Subcutaneous adipose tissue (tissue), 4 donors: ENCODE data around the gene GPR61. TPM values are rescaled to one million over a fixed set of nuclear protein-coding genes. Genes with fewer than 3 reads are reported as not detected.

ENCODE experiments used
- total RNA-seq, 4 donors: library from RNA; depleted of rRNA; stranded (reverse); fragments of >200 nt; gene quantifications; one replicate each; pipeline ENCODE4 v1.1.0, GENCODE V29; 2016
- TF ChIP-seq, protein P1 (sequence below): fragments of 450-650 bp; IDR thresholded peaks from one replicate; pipeline ENCODE4 v1.5.1; 2016; ENCODE audit warnings: low read depth, mild to moderate bottlenecking, control low read depth, antibody characterized with exemption, moderate library complexity

The GPR61 gene
- total RNA-seq, 4 donors from 2014 or later: not detected

DNA sequence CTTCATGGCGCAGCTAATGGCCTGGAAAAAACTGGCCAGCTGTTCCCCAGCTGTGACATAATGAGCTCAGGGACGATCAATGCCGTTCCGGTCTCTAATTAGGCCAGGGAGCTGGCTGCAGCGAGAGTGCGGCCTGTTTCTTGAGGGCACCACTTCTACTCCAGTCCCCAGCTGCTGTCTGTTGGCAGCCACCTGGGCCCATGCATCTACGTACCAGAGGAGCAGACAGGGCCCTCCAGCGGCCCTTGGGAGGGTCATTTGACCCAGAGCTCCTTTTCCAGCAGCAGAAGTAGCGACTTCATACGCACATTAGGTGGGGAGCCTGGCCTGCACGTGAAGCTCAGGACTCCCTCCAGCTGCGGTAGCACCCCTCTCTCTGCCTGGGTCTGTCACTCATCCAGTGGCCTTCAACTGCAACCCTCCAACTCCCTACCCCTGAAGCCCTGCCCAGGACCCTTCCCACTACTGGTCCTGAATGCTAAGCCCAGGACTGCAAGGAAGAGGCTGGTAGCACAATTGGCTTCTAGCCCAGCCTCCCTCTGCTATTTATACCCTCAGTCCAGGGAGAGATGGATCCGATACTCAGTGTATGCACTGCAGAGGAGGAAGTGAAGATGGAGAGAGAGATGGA lies 9.1 kb upstream of the GPR61 start:
- TF ChIP-seq, protein P1, sequence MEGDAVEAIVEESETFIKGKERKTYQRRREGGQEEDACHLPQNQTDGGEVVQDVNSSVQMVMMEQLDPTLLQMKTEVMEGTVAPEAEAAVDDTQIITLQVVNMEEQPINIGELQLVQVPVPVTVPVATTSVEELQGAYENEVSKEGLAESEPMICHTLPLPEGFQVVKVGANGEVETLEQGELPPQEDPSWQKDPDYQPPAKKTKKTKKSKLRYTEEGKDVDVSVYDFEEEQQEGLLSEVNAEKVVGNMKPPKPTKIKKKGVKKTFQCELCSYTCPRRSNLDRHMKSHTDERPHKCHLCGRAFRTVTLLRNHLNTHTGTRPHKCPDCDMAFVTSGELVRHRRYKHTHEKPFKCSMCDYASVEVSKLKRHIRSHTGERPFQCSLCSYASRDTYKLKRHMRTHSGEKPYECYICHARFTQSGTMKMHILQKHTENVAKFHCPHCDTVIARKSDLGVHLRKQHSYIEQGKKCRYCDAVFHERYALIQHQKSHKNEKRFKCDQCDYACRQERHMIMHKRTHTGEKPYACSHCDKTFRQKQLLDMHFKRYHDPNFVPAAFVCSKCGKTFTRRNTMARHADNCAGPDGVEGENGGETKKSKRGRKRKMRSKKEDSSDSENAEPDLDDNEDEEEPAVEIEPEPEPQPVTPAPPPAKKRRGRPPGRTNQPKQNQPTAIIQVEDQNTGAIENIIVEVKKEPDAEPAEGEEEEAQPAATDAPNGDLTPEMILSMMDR: no peak

DNA sequence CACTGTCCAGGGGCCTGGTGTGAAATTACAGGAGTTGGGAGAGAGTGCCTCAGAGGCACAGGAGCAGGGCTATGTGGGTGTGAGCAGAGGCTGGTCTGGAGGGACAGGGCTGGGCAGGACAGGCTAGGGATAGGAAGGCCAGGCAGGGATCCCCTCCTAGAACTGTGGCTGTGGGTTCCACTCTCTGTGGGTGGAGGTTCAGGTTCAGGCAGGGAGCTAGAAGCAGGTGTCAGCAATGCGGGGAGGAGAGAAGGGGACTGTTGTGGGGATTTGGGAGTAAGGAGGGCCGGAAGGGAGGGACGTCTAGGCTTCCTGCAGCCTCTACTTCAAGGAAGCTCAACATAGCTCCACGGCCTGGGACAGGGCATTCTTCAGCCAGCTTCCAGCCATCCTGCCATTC lies 8.3 kb upstream of the GPR61 start:
- TF ChIP-seq, protein P1: no peak

DNA sequence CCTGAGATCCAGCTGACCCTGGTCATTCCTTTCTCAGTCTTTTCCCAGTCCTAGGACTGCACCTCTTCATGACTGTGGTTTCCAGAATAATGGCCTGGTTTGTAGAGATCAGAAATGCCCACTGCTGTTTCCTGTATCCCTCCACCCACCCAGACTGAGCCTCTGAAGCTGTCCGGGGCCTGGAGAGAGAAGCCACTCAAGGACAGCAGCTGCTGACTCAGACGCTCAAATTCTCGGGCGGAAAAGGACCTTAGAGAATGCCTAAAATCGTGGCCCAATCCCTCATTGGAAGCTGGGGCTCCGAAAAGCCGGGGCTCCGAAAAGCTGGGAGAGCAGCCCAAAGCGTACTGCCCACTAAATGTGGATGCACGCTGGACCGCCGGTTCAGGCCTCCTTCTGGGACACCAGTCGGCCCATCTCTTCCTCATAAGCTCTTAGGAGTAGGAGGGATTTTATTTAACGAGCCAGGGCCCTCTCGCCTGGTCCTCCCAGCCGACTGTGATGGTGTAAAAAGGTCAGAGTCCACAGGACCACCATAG lies 7.8 kb upstream of the GPR61 start:
- TF ChIP-seq, protein P1: no peak

DNA sequence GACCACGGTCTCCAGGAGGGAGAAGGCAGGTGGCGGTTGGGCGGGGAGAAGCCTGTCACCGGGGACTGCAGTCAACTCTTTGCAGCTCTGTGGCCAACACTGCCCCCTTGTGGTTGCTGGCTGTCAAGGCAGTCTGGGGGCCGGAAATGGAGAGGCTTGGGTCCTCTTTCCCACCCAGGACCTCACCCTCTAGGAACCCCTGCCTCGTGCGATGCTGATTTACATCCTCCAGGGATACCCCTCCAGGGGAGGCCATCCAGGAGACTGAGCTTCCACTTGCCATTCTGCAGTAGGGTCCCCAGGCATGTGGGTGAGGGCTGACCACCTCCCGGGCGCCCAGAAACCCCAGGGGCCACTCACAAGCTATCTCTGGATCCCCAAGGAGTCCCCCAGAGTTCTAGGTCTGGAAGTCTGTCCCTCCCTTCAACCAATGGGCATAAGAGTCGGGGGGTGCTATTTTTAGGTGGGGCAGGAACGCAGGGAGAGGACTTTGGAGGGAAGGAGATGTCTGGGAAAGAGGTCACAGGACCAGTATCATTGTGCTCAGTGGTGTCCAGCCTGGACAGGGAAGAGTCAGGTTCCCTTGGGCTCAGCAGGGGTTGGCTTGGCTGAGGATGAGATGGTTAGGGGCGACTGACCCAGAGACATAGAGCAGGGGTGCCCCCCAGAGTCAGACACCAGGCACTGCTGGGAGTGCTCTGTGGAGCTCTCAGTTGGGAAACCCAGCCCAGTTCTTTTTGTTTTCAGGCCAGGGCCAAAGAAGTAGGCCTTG lies 7.1 kb upstream of the GPR61 start:
- TF ChIP-seq, protein P1: no peak

DNA sequence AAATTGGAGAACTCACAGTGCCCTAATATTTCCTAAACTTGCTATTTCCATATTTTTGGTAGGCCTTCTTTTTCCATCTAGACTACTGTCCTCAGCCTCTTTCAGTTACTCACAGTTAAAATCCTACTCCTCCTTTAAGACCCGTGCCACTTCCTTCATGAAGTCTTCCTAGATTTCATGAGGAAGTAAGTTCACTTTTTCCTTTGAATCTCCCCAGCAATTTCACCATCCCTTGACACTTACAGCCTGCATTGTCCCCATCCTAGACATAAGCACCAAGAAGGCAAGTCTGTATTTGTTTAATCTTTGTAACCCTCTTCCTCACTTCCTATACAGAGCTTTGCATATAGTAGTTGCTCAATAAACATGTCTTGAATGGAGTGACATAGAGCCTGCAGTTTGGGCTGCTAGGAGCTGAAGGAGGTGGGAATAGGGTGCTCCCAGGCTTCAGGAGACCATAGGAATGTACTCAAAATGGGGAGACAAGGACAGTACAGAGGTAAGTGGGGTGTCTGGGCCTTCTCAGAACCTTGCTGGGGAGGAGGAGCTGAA lies 5.3 kb upstream of the GPR61 start:
- TF ChIP-seq, protein P1: no peak

DNA sequence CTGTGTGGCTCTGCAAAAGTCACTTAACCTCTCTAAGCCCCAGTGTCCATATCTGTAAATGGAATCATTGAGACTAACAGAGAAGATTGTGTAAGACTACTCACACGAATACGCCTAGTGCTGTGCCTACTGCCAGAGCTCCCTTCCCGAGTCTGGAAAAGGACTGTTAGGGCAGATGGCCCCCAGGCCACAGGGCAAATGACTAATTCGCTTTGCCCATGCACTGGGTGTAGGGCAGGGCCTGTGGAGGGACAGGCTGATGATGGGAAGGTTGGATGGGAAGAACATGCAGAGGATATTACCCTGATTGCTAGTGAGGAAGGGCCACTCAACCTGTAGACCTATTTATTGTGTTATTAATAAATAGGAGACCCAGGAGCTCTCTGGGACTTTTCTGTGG lies 4.2 kb upstream of the GPR61 start:
- TF ChIP-seq, protein P1: no peak

DNA sequence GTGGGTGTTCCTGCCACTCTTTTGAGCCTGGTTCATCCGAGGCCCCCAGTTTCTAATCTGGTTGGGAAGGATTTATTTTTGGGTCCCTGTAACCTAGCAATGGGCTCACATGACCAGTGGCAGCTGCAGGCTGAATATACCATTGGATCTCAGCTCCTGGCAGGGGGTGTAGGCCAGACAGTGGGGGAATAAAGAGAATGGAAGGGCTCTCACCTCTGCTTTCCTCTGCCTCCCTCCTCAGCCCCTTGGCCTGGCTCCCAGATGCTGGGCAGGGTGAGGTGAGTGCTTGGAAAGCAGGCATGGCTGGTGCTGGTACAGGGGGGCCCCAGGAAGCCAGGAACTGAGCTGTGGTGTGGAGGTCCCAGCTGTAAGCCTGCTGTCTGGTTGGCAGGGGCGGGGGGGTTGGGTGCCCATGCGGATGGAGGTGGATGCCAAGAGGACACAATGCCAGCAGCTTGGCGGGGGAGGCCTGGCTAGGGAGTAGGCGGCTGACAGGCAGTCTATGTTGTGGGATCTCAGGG lies 3.6 kb upstream of the GPR61 start:
- TF ChIP-seq, protein P1: no peak
